HEK293T (cell line): ENCODE measurements around the gene BRD4.
A peak's percentile ranks its signal among the peaks of the same experiment; 100 is the strongest.

Experiments
- CTCF ChIA-PET: fragments of 350-600 bp; formaldehyde crosslinking; extraction: SDS; loops from one replicate; lab custom pipeline; 2021; ENCODE audit warnings: antibody characterized with exemption, inconsistent platforms; lab: Yijun Ruan, JAX
- POLR2A ChIA-PET: fragments of 350-600 bp; formaldehyde crosslinking; extraction: SDS; loops from one replicate; lab custom pipeline; 2020; ENCODE audit warnings: antibody characterized with exemption, inconsistent platforms; lab: Yijun Ruan, JAX
- DNase-seq: peaks from one replicate; pipeline ENCODE4 v3.0.0; 2012; ENCODE audit warnings: mixed read lengths; ENCODE audit errors: extremely low spot score
- ARNT ChIP-seq: fragments of 450-650 bp; IDR thresholded peaks from 2 replicates; pipeline ENCODE4 v1.6.1; 2017; ENCODE audit warnings: mild to moderate bottlenecking
- BHLHE40 ChIP-seq: fragments of 450-650 bp; IDR thresholded peaks from 2 replicates; pipeline ENCODE4 v1.6.1; 2016; ENCODE audit warnings: mild to moderate bottlenecking, moderate library complexity, borderline replicate concordance
- CTBP1 ChIP-seq: fragments of 450-650 bp; IDR thresholded peaks from 2 replicates; pipeline ENCODE4 v1.6.1; 2016; ENCODE audit warnings: borderline replicate concordance
- ELF4 ChIP-seq: fragments of 450-650 bp; IDR thresholded peaks from 2 replicates; pipeline ENCODE4 v1.6.1; 2017; ENCODE audit warnings: antibody characterized with exemption
- FOXA1 ChIP-seq: fragments of 450-650 bp; IDR thresholded peaks from 2 replicates; pipeline ENCODE4 v1.6.1; 2016; ENCODE audit warnings: mild to moderate bottlenecking
- FOXK2 ChIP-seq: fragments of 450-650 bp; IDR thresholded peaks from 2 replicates; pipeline ENCODE4 v1.6.1; 2016; ENCODE audit warnings: mild to moderate bottlenecking
- FOXM1 ChIP-seq: fragments of 450-650 bp; IDR thresholded peaks from 2 replicates; pipeline ENCODE4 v1.6.1; 2017; ENCODE audit warnings: mild to moderate bottlenecking, borderline replicate concordance
- HDGF ChIP-seq: fragments of 450-650 bp; IDR thresholded peaks from 2 replicates; pipeline ENCODE4 v1.6.1; 2017; ENCODE audit warnings: antibody characterized with exemption, borderline replicate concordance
- L3MBTL2 ChIP-seq: fragments of 450-650 bp; conservative IDR thresholded peaks from 2 replicates; pipeline ENCODE4 v1.6.1; 2016; ENCODE audit warnings: mild to moderate bottlenecking
- LEF1 ChIP-seq: fragments of 450-650 bp; IDR thresholded peaks from 2 replicates; pipeline ENCODE4 v1.6.1; 2017; ENCODE audit warnings: mild to moderate bottlenecking, borderline replicate concordance
- NFRKB ChIP-seq: fragments of 450-650 bp; IDR thresholded peaks from 2 replicates; pipeline ENCODE4 v1.6.1; 2016; ENCODE audit warnings: mild to moderate bottlenecking, moderate library complexity
- PKNOX1 ChIP-seq: fragments of 450-650 bp; IDR thresholded peaks from 2 replicates; pipeline ENCODE4 v1.6.1; 2016
- SP1 ChIP-seq: fragments of 450-650 bp; IDR thresholded peaks from 2 replicates; pipeline ENCODE4 v1.6.1; 2017
- SUZ12 ChIP-seq: fragments of 450-650 bp; IDR thresholded peaks from 2 replicates; pipeline ENCODE4 v1.6.1; 2016; ENCODE audit warnings: mild to moderate bottlenecking
- TARDBP ChIP-seq: fragments of 450-650 bp; IDR thresholded peaks from 2 replicates; pipeline ENCODE4 v1.6.1; 2016
- ZNF384 ChIP-seq: fragments of 450-650 bp; IDR thresholded peaks from 2 replicates; pipeline ENCODE4 v1.6.1; 2016

BRD4 gene

GRCh38 chr19:15213715-15214381, 118.5 kb downstream of the BRD4 start:
- TF ChIP-seq SUZ12 (no peak), SP1 (no peak), ZNF384 (no peak), CTBP1 (no peak), FOXM1 (no peak), PKNOX1 (no peak), FOXA1 (no peak), FOXK2 (no peak), HDGF (no peak), TARDBP (no peak), ELF4 (no peak), L3MBTL2 (no peak), ARNT (no peak)
- no peak for DNase-seq
- POLR2A ChIA-PET: no interaction called here
- CTCF ChIA-PET: interaction anchor here (0.5 to 0.6 kb wide), 2 partner anchors 336 to 368 kb away, joined by 4 to 5 read pairs; no protein-coding TSS in a partner anchor

- TF ChIP-seq ARNT (no peak), HDGF (no peak), ZNF384 (no peak), L3MBTL2 (no peak), SUZ12 (no peak), BHLHE40 (no peak), NFRKB (no peak), CTBP1 (no peak), LEF1 (no peak), TARDBP (no peak), PKNOX1 (no peak), FOXA1 (no peak), FOXK2 (no peak), ELF4 (no peak), SP1 (no peak)
- ChIA-PET POLR2A (no interaction called here), CTCF (interaction anchor here (0.6 kb wide), 1 partner anchor 823 kb away, joined by 4 read pairs; no protein-coding TSS in a partner anchor)
- DNase-seq: no peak
These were observed 119.6 kb downstream of the BRD4 start for GRCh38 chr19:15212711-15213110.

- CTCF ChIA-PET: interaction anchor here (0.6 kb wide), 1 partner anchor 56 kb away, joined by 4 read pairs; no protein-coding TSS in a partner anchor
- no peak for DNase-seq
- TF ChIP-seq BHLHE40: no peak
- TF ChIP-seq ZNF384: no peak
- TF ChIP-seq SUZ12: no peak
- TF ChIP-seq TARDBP: no peak
- TF ChIP-seq NFRKB: no peak
- TF ChIP-seq L3MBTL2: no peak
- TF ChIP-seq HDGF: no peak
- no peak for TF ChIP-seq SP1
- TF ChIP-seq FOXK2: no peak
- TF ChIP-seq FOXA1: no peak
- TF ChIP-seq FOXM1: no peak
- POLR2A ChIA-PET: no interaction called here
These were observed 122.0 kb downstream of the BRD4 start for GRCh38 chr19:15210323-15210781.

DNA sequence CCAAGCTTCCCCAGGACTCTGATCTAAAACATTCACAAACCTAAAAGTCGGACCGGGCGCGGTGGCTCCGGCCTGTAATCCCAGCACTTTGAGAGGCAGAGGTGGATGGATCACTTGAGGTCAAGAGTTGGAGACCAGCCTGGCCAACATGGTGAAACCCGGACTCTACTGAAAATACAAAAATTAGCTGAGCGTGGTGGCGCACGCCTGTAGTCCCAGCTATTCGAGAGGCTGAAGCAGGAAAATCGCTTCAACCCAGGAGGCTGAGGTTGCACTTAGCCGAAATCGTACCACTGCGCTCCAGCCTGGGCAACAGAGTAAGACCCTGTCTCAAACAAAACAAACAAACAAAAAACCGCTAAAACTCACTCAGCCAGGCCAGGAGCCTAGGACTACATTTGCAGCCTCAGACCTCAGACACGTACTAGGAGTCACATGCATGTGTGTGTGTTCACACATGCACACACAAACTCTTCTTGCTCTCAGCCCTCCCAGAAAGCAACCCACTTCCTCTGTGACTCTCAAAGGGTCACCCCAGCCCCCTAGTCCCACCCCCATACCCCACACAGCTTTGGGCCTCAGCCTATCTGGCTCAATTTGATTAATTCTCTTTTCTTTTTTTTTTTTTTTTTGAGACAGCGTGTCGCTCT, 130.8 kb downstream of the BRD4 start:
- TF ChIP-seq FOXA1: no peak
- TF ChIP-seq FOXM1: no peak
- TF ChIP-seq PKNOX1: no peak
- TF ChIP-seq FOXK2: no peak
- no peak for TF ChIP-seq ZNF384
- no peak for TF ChIP-seq BHLHE40
- TF ChIP-seq L3MBTL2: no peak
- TF ChIP-seq ELF4: no peak
- no peak for TF ChIP-seq CTBP1
- no peak for TF ChIP-seq HDGF
- no peak for TF ChIP-seq ARNT
- TF ChIP-seq LEF1: no peak
- TF ChIP-seq NFRKB: no peak
- no peak for DNase-seq
- ChIA-PET POLR2A (no interaction called here), CTCF (no interaction called here)

DNA sequence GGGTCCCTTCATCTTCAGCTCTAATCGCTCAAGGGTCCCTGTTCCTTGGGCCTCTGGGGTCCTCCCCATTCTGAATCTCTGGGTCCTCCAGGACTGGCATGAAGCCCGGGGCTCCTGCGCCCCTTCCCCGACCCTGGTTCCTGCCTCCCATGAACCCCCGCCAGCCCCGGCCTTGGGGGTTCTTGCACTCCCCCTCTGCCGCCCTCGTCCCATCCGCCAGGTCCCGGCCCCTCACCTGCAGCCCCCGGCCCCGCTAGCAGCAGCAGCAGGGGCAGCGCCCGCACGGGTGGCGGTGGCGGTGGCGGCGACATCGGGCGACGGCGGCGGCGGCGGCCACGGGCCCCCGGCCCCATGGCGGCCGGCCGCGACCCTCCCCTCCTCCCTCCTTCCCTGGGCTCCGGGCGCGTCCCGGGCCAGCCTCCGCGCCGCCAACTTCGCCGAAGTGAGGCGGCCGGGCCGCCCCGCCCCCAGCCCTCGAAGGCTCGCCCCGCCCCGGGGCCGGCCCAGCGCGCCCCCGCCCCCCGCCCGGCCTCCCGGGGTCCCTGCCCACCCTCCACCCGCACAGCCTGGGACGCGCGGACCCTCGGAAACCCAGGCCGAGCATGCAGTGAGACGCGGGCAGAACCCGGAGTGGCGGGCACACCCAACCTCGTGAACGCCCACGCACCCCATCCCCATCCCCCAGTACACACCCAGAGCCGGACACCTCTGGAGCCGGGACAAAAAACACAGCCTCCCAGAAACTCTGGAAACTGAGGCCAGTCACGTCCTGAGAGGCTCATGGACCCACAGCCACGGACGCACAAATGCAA, 131.6 kb downstream of the BRD4 start, which contains the start of gene NOTCH3:
Gene NOTCH3, minus strand, starts transcription at position 443 of the 812 bp plus-strand sequence. Its CDS starts 90 bp downstream, at position 353.
- ChIA-PET POLR2A (no interaction called here), CTCF (interaction anchor here (0.5 kb wide), 1 partner anchor 20 kb away, joined by 3 read pairs; no protein-coding TSS in a partner anchor)
- TF ChIP-seq TARDBP (no peak), BHLHE40 (no peak), LEF1 (no peak)
- peak; percentile 67 for DNase-seq
